HCT116 (cell line): ENCODE results near the gene WWOX. TPM values are rescaled to one million over a fixed set of nuclear protein-coding genes. Genes with fewer than 3 reads are reported as not detected.

Experiments
- ATAC-seq: fragments of 200-7000 bp; cut with Tn5 transposase; 2 replicates; pipeline ENCODE4 v1.9.1; 2020; ENCODE audit warnings: mild to moderate bottlenecking, moderate library complexity
- BruUV-seq: library from RNA; stranded (reverse); fragments of 400-500 nt; replicated peaks from 2 replicates; lab custom pipeline; 2021; lab: Mats Ljungman, UMichigan
- CTCF ChIA-PET: fragments of 300-600 bp; sonication (Branson Sonifier 250); formaldehyde crosslinking; loops from one replicate; lab custom pipeline; 2021; ENCODE audit warnings: antibody characterized with exemption; lab: Charles Lee
- POLR2A ChIA-PET: fragments of 300-600, 350-600 bp; sonication (Branson Sonifier 250); formaldehyde crosslinking; loops from one replicate; lab custom pipeline; 2021; ENCODE audit warnings: antibody characterized with exemption; lab: Charles Lee
- RAD21 ChIA-PET, 2 experiments: fragments of 300-600 bp; sonication (Branson Sonifier 250); formaldehyde crosslinking; loops; one replicate each; lab custom pipeline; 2023; ENCODE audit warnings: low total read pairs in 2 of 2; ENCODE audit not compliant: uncharacterized antibody in 2 of 2, unreplicated experiment in 2 of 2, low non-redundant PET in 1 of 2; lab: Charles Lee
- DNase-seq: peaks from one replicate; pipeline ENCODE4 v3.0.0-alpha.2; 2010; ENCODE audit warnings: low read depth, low spot score
- H2AFZ ChIP-seq: fragments of 200-600 bp; shearing (Covaris generic), sonication (generic); 2 replicates; pipeline ENCODE4 v1.6.1; 2017; ENCODE audit warnings: low read depth, mixed run types, mixed read lengths, antibody characterized with exemption, low read length; ENCODE audit not compliant: poor library complexity, severe bottlenecking
- H3K27ac ChIP-seq: 2 replicates; pipeline ENCODE4 v1.5.1; 2012; ENCODE audit warnings: low read depth, low read length
- H3K27me3 ChIP-seq: fragments of 200-600 bp; sonication (generic); 2 replicates; pipeline ENCODE4 v1.6.1; 2016; ENCODE audit warnings: mixed run types, low read length, mixed read lengths; ENCODE audit not compliant: insufficient read depth
- H3K36me3 ChIP-seq, 2 experiments: fragments of 200-500 bp in 1 of 2; fragments of 200-600 bp in 1 of 2; sonication (Bioruptor generic) in 1 of 2; sonication (generic) in 1 of 2; 2 replicates each; pipeline versions ENCODE4 v1.5.1 to v1.6.1; 2014 to 2016; ENCODE audit warnings: low read length in 2 of 2, inconsistent platforms in 1 of 2, mixed read lengths in 1 of 2, mixed run types in 1 of 2; ENCODE audit not compliant: insufficient read depth in 2 of 2, control insufficient read depth in 1 of 2
- H3K4me1 ChIP-seq, 2 experiments: fragments of 200-600 bp in 1 of 2; sonication (generic) in 1 of 2; 2 replicates each; pipeline versions ENCODE4 v1.5.1 to v1.6.1; 2012 to 2017; ENCODE audit warnings: low read length in 2 of 2, inconsistent platforms in 1 of 2, mild to moderate bottlenecking in 1 of 2, mixed read lengths in 1 of 2, mixed run types in 1 of 2, moderate library complexity in 1 of 2; ENCODE audit not compliant: insufficient read depth in 2 of 2, control insufficient read depth in 1 of 2
- H3K4me2 ChIP-seq: fragments of 200-600 bp; sonication (generic); 2 replicates; pipeline ENCODE4 v1.6.1; 2017; ENCODE audit warnings: mixed run types, low read length, mixed read lengths
- H3K4me3 ChIP-seq, 2 experiments: fragments of 200-600 bp in 1 of 2; sonication (generic) in 1 of 2; replicated peaks in 1 of 2; 2 replicates each; pipeline ENCODE4 v1.5.1; 2011 to 2016; ENCODE audit warnings: low read length in 2 of 2, control low read depth in 1 of 2, low read depth in 1 of 2, mild to moderate bottlenecking in 1 of 2, mixed read lengths in 1 of 2, mixed run types in 1 of 2
- H3K79me2 ChIP-seq: fragments of 200-600 bp; sonication (generic); 2 replicates; pipeline ENCODE4 v1.6.1; 2017; ENCODE audit warnings: mild to moderate bottlenecking, mixed run types, low read length, moderate library complexity, mixed read lengths; ENCODE audit not compliant: insufficient read depth
- H3K9ac ChIP-seq: fragments of 200-600 bp; sonication (generic); 2 replicates; pipeline ENCODE4 v1.6.1; 2016; ENCODE audit warnings: low read length, mixed read lengths
- H3K9me2 ChIP-seq: fragments of 200-600 bp; sonication (generic), shearing (Covaris generic); 2 replicates; pipeline ENCODE4 v1.6.1; 2017; ENCODE audit warnings: mixed run types, mild to moderate bottlenecking, moderate library complexity; ENCODE audit not compliant: insufficient read depth
- H3K9me3 ChIP-seq, 2 experiments: fragments of 200-500 bp in 1 of 2; fragments of 200-600 bp in 1 of 2; sonication (Bioruptor generic) in 1 of 2; sonication (generic) in 1 of 2; 2 replicates each; pipeline ENCODE4 v1.6.1; 2014 to 2017; ENCODE audit warnings: low read length in 2 of 2, mixed read lengths in 2 of 2, inconsistent platforms in 1 of 2, low read depth in 1 of 2, mild to moderate bottlenecking in 1 of 2, mixed run types in 1 of 2, moderate library complexity in 1 of 2; ENCODE audit not compliant: control insufficient read depth in 1 of 2, insufficient read depth in 1 of 2
- H4K20me1 ChIP-seq: fragments of 200-600 bp; sonication (generic), shearing (Covaris generic); 2 replicates; pipeline ENCODE4 v1.6.1; 2017; ENCODE audit warnings: mixed run types, mild to moderate bottlenecking, moderate library complexity; ENCODE audit not compliant: insufficient read depth
- CBX3 ChIP-seq: IDR thresholded peaks from 2 replicates; pipeline ENCODE4 v1.6.1; 2012; ENCODE audit warnings: low read depth
- CEBPB ChIP-seq: IDR thresholded peaks from 2 replicates; pipeline ENCODE4 v1.6.1; 2012; ENCODE audit warnings: low read depth
- ELF1 ChIP-seq: IDR thresholded peaks from 2 replicates; pipeline ENCODE4 v1.6.1; 2012; ENCODE audit warnings: low read depth, borderline replicate concordance
- JUND ChIP-seq: IDR thresholded peaks from 2 replicates; pipeline ENCODE4 v1.6.1; 2012
- POLR2AphosphoS5 ChIP-seq: IDR thresholded peaks from 2 replicates; pipeline ENCODE4 v1.6.1; 2011; ENCODE audit warnings: mild to moderate bottlenecking, low read depth, low read length, moderate library complexity
- RAD21 ChIP-seq: IDR thresholded peaks from 2 replicates; pipeline ENCODE4 v1.6.1; 2012; ENCODE audit warnings: low read depth, mild to moderate bottlenecking
- SIN3A ChIP-seq: IDR thresholded peaks from 2 replicates; pipeline ENCODE4 v1.6.1; 2012; ENCODE audit warnings: low read depth
- SP1 ChIP-seq: IDR thresholded peaks from 2 replicates; pipeline ENCODE4 v1.6.1; 2012; ENCODE audit warnings: low read depth
- SRF ChIP-seq: IDR thresholded peaks from 2 replicates; pipeline ENCODE4 v1.6.1; 2012; ENCODE audit warnings: low read depth
- YY1 ChIP-seq: IDR thresholded peaks from 2 replicates; pipeline ENCODE4 v1.6.1; 2011; ENCODE audit warnings: low read length, low read depth, moderate library complexity, mild to moderate bottlenecking; ENCODE audit not compliant: insufficient replicate concordance; ENCODE audit errors: extremely low read depth
- ZFX ChIP-seq: fragments of 450-650 bp; IDR thresholded peaks from 2 replicates; pipeline ENCODE4 v1.6.1; 2017
- intact Hi-C: fragments of 100-400 bp; cut with micrococcal nuclease; formaldehyde crosslinking; loops from 2 replicates; pipeline ENCODE4 v1.10.0; 2022
- total RNA-seq: library from RNA; stranded (reverse); gene quantifications from one replicate; pipeline ENCODE4 v1.2.1, GENCODE V29; 2021; ENCODE audit not compliant: unreplicated experiment
- TF ChIP-seq, protein P1 (sequence below): IDR thresholded peaks from 2 replicates; pipeline ENCODE4 v1.6.1; 2012
- TF ChIP-seq, protein P2 (sequence below): IDR thresholded peaks from 2 replicates; pipeline ENCODE4 v1.6.1; 2012

The WWOX gene
- total RNA-seq, 1 experiment from 2014 or later, result 13.7 TPM

DNA sequence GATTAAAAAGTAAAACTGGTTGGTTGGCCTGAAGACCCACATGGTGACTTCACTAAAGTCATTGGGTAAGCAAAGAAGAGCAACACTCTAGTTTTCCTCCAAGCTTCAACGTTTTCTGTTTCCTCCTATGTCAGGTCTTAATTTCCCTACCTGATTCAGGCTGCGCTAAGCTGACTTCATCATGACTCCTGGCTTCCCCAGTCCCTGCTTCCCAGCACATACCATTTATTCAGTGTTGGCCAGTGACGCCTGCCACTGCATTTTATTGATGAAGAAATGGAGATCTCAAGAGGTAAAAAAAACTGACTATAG, 645.3 kb downstream of the WWOX start:
- intact Hi-C loops, result no loop called here
- Histone ChIP-seq H4K20me1 (no peaks in the 10 kb centered on the region), H3K27me3 (no peaks in the 10 kb centered on the region), H3K36me3 (no peaks in the 10 kb centered on the region), H3K4me1 (no peaks in the 10 kb centered on the region), H3K27ac (no peak overlapping the region), H3K79me2 (no peaks in the 10 kb centered on the region), H3K9ac (no peak overlapping the region), H3K4me3 (no peak overlapping the region), H3K4me2 (no peak overlapping the region), H3K9me3 (no peaks in the 10 kb centered on the region; a peak in 1 of 4 replicates), H3K9me2 (no peaks in the 10 kb centered on the region), H2AFZ (no peak overlapping the region)
- no peak for DNase-seq
- no peak for ATAC-seq
- no TSS peak for BruUV-seq
- RAD21 ChIA-PET, result no interaction called here
- TF ChIP-seq, protein P1, sequence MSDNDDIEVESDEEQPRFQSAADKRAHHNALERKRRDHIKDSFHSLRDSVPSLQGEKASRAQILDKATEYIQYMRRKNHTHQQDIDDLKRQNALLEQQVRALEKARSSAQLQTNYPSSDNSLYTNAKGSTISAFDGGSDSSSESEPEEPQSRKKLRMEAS, result no peak
- TF ChIP-seq ZFX (no peak), ELF1 (no peak), JUND (no peak), SP1 (no peak), YY1 (no peak), CEBPB (no peak), SRF (no peak), RAD21 (no peak), CBX3 (no peak), POLR2AphosphoS5 (no peak), SIN3A (no peak)
- TF ChIP-seq, protein P2, sequence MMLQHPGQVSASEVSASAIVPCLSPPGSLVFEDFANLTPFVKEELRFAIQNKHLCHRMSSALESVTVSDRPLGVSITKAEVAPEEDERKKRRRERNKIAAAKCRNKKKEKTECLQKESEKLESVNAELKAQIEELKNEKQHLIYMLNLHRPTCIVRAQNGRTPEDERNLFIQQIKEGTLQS, result no peak
- POLR2A ChIA-PET, result no interaction called here
- CTCF ChIA-PET, result no interaction called here
